PFSK-1 (cell line): ENCODE measurements around the gene CHRND.

ENCODE experiments used
- FOXP2 ChIP-seq: optimal IDR thresholded peaks from 2 replicates; pipeline ENCODE3; 2011; ENCODE audit warnings: borderline replicate concordance, control low read depth, inconsistent platforms; ENCODE audit not compliant: insufficient read depth; ENCODE audit errors: extremely low read length, extremely low read depth
- POLR2AphosphoS5 ChIP-seq: IDR thresholded peaks from 2 replicates; pipeline ENCODE4 v1.6.1; 2012; ENCODE audit warnings: low read depth, mild to moderate bottlenecking, control low read depth, low read length, moderate library complexity
- TF ChIP-seq, protein P1 (sequence below), 2 experiments: IDR thresholded peaks; 2 replicates each; pipeline versions ENCODE4 v1.6.1 to v1.8.0; 2011 to 2012; ENCODE audit warnings: low read depth in 2 of 2, low read length in 2 of 2, control low read depth in 1 of 2, inconsistent platforms in 1 of 2, mild to moderate bottlenecking in 1 of 2, moderate library complexity in 1 of 2; ENCODE audit not compliant: insufficient read depth in 1 of 2

DNA sequence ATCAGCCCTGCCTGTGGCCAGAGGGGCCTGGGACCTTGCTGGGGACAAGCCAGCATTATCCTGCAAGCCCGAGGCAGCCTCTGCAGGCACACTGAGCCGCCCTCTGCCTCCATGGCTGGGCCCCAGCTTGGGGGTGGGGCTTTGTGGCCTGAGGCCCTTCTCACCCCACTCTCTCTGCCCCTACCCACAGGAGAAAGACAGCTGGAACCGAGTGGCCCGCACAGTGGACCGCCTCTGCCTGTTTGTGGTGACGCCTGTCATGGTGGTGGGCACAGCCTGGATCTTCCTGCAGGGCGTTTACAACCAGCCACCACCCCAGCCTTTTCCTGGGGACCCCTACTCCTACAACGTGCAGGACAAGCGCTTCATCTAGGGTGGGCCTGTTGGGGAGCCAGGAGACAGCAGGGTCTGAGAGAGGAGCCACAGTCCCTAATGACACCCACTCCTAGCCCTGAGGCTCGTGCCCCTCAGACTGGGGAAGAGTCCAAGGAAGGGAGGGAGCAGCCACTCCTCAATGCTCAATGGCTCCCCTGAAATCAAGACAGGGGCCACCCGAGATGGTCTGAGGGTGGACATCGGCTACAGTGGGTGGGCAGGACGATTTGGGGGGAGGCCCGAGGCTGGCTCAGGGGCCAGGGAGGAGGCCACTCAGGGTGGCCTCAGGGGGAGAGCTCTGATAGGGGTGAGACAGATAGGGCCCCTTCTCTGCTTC lies 9.1 kb downstream of the CHRND start:
- TF ChIP-seq, protein P1, sequence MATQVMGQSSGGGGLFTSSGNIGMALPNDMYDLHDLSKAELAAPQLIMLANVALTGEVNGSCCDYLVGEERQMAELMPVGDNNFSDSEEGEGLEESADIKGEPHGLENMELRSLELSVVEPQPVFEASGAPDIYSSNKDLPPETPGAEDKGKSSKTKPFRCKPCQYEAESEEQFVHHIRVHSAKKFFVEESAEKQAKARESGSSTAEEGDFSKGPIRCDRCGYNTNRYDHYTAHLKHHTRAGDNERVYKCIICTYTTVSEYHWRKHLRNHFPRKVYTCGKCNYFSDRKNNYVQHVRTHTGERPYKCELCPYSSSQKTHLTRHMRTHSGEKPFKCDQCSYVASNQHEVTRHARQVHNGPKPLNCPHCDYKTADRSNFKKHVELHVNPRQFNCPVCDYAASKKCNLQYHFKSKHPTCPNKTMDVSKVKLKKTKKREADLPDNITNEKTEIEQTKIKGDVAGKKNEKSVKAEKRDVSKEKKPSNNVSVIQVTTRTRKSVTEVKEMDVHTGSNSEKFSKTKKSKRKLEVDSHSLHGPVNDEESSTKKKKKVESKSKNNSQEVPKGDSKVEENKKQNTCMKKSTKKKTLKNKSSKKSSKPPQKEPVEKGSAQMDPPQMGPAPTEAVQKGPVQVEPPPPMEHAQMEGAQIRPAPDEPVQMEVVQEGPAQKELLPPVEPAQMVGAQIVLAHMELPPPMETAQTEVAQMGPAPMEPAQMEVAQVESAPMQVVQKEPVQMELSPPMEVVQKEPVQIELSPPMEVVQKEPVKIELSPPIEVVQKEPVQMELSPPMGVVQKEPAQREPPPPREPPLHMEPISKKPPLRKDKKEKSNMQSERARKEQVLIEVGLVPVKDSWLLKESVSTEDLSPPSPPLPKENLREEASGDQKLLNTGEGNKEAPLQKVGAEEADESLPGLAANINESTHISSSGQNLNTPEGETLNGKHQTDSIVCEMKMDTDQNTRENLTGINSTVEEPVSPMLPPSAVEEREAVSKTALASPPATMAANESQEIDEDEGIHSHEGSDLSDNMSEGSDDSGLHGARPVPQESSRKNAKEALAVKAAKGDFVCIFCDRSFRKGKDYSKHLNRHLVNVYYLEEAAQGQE (IDR thresholded peaks at IDR 0.05; ENCODE audit: insufficient read depth in 1 of 2, low read depth in 2 of 2, low read length in 2 of 2): no peak
- TF ChIP-seq FOXP2: no peak
- TF ChIP-seq POLR2AphosphoS5: no peak
